ENCODE results near the gene NUCB1. TPM values are rescaled to one million over a fixed set of nuclear protein-coding genes. Genes with fewer than 3 reads are reported as not detected.

Gene NUCB1
- total and polyA plus RNA-seq, 9 of the 15 experiments (the other 6 are each of a cell fraction or from before 2014, with no cell fraction given), result 3.1 to 153 (median 71.7) TPM

- TF ChIP-seq MTF1 (CRISPR knock-in tag; IDR thresholded peaks at IDR 0.05; ENCODE audit: borderline replicate concordance), result no peak
- TF ChIP-seq HMG20A (CRISPR knock-in tag; conservative IDR thresholded peaks at IDR 0.05), result no peak
- TF ChIP-seq MYNN (IDR thresholded peaks at IDR 0.05), result peak; percentile 46; the same call in 1 of the 2 replicates
- no peak for TF ChIP-seq MYNN (CRISPR knock-in tag; IDR thresholded peaks at IDR 0.05)
- 0 out of 2 replicates have a peak, but pooled peaks have one; percentile 62 for TF ChIP-seq ZKSCAN1 (IDR thresholded peaks at IDR 0.05; ENCODE audit: low read depth, low read length)
- no peak for TF ChIP-seq ZBTB26 (CRISPR knock-in tag; IDR thresholded peaks at IDR 0.05)
- no peak for TF ChIP-seq SMC3 (conservative IDR thresholded peaks at IDR 0.05; ENCODE audit: insufficient read depth, low read depth, low read length)
- peak; percentile 47; the same call in 1 of the 2 replicates for TF ChIP-seq RFX5 (IDR thresholded peaks at IDR 0.05; ENCODE audit: low read depth, low read length)
- no peak for TF ChIP-seq TFAM (CRISPR knock-in tag; conservative IDR thresholded peaks at IDR 0.05)
- TF ChIP-seq E2F6 (IDR thresholded peaks at IDR 0.05; ENCODE audit: borderline replicate concordance in 1 of 2, extremely low read depth in 1 of 2, insufficient read depth in 1 of 2, insufficient read length in 1 of 2, low read depth in 1 of 2, low read length in 1 of 2, poor library complexity in 1 of 2, severe bottlenecking in 1 of 2), result peak in 1 of 2 experiments; percentile 38
- peak; percentile 92 for TF ChIP-seq ATF3 (IDR thresholded peaks at IDR 0.05)
- TF ChIP-seq ATF3 (CRISPR knock-in tag; conservative IDR thresholded peaks at IDR 0.05), result peak; percentile 81
- TF ChIP-seq ZNF76 (CRISPR knock-in tag; IDR thresholded peaks at IDR 0.05; ENCODE audit: borderline replicate concordance), result no peak
- peak; percentile 88 for TF ChIP-seq NBN (IDR thresholded peaks at IDR 0.05; ENCODE audit: low read depth)
- TF ChIP-seq BHLHE40 (IDR thresholded peaks at IDR 0.05; ENCODE audit: low read length), result peak; percentile 74
- TF ChIP-seq ZNF212 (CRISPR knock-in tag; IDR thresholded peaks at IDR 0.05), result no peak
- TF ChIP-seq RBM34 (IDR thresholded peaks at IDR 0.05; ENCODE audit: borderline replicate concordance, insufficient read depth, low read length), result no peak
- peak; percentile 95 for TF ChIP-seq CXXC5 (CRISPR knock-in tag; IDR thresholded peaks at IDR 0.05)
- no peak for TF ChIP-seq DDX20 (tag; IDR thresholded peaks at IDR 0.05; ENCODE audit: low read depth)
- TF ChIP-seq KLF16 (IDR thresholded peaks at IDR 0.05), result no peak
- no peak for TF ChIP-seq ZBTB34 (CRISPR knock-in tag; IDR thresholded peaks at IDR 0.05)
- peak in 1 of 2 experiments; percentile 58; a peak in 1 of 4 replicates for TF ChIP-seq SRF (CRISPR knock-in tag; IDR thresholded peaks at IDR 0.05)
- no peak for TF ChIP-seq PPARD (CRISPR knock-in tag; IDR thresholded peaks at IDR 0.05)
- no peak for TF ChIP-seq MXD1 (CRISPR knock-in tag; IDR thresholded peaks at IDR 0.05; ENCODE audit: borderline replicate concordance, poor library complexity, severe bottlenecking)
These were observed 27.8 kb upstream of the NUCB1 start, which contains the start of gene PPP1R15A (continued) for GRCh38 chr19:48872182-48872883.
